Measurements from ENCODE around the gene ASGR2.
"Not testable (repeated sequence)": the region's sequence is repeated elsewhere in the genome, so short reads cannot be mapped to it uniquely, and the experiment has no call there.

DNA sequence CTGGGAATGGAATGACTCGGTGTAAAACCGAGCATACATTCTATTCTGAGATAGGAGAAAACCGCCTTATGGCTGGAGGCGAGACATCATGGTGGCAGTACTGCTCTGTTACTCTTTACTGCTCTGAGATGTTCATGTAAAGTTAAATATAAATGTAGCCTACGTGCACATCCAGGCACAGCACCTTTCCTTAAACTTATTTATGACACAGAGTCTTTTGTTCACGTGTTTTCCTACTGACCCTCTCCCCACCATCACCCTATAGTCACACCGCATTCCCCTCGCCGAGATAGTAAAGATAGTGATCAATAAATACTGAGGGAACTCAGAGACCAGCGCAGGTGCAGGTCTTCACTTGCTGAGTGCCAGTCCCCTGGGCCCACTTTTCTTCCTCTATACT, 44.9 kb upstream of the ASGR2 start:
- TF ChIP-seq, protein P1, sequence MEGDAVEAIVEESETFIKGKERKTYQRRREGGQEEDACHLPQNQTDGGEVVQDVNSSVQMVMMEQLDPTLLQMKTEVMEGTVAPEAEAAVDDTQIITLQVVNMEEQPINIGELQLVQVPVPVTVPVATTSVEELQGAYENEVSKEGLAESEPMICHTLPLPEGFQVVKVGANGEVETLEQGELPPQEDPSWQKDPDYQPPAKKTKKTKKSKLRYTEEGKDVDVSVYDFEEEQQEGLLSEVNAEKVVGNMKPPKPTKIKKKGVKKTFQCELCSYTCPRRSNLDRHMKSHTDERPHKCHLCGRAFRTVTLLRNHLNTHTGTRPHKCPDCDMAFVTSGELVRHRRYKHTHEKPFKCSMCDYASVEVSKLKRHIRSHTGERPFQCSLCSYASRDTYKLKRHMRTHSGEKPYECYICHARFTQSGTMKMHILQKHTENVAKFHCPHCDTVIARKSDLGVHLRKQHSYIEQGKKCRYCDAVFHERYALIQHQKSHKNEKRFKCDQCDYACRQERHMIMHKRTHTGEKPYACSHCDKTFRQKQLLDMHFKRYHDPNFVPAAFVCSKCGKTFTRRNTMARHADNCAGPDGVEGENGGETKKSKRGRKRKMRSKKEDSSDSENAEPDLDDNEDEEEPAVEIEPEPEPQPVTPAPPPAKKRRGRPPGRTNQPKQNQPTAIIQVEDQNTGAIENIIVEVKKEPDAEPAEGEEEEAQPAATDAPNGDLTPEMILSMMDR (IDR thresholded peaks at IDR 0.05), result not testable (repeated sequence)
- not testable (repeated sequence) for TF ChIP-seq POLR2A, EP300, POLR2AphosphoS5 (IDR thresholded peaks at IDR 0.05)
